H1 (cell line): ENCODE measurements around the gene RXRA. TPM values are rescaled to one million over a fixed set of nuclear protein-coding genes. Genes with fewer than 3 reads are reported as not detected.

Experiments used
- CTCF ChIA-PET: fragments of 300-600 bp; sonication (Branson Sonifier 250); formaldehyde crosslinking; loops from one replicate; lab custom pipeline; 2021; ENCODE audit not compliant: partially characterized antibody; lab: Charles Lee
- POLR2A ChIA-PET: fragments of 300-600 bp; sonication (Branson Sonifier 250); formaldehyde crosslinking; loops from one replicate; lab custom pipeline; 2021; ENCODE audit warnings: inconsistent platforms; ENCODE audit not compliant: partially characterized antibody; lab: Charles Lee
- DNase-seq, 2 experiments: peaks; one replicate each; pipeline versions ENCODE4 v3.0.0 to v3.0.0-alpha.2; 2010 to 2022; ENCODE audit warnings: low spot score in 2 of 2, low read depth in 1 of 2, mixed read lengths in 1 of 2
- FAIRE-seq: peaks from 2 replicates; lab custom pipeline; 2011; peaks lifted over from hg19 to GRCh38; lab: Jason Lieb, UNC
- H2AFZ ChIP-seq: 2 replicates; pipeline ENCODE4 v1.8.1; 2012; ENCODE audit warnings: low read length, inconsistent platforms
- H2AK5ac ChIP-seq: 2 replicates; pipeline ENCODE4 v1.6.1; 2013; ENCODE audit warnings: low read depth, low read length
- H2BK120ac ChIP-seq: replicated peaks from 2 replicates; pipeline ENCODE3; 2013; ENCODE audit warnings: low read depth, low read length, inconsistent platforms
- H2BK12ac ChIP-seq: 2 replicates; pipeline ENCODE4 v1.6.1; 2013; ENCODE audit warnings: low read depth, low read length
- H2BK15ac ChIP-seq: 2 replicates; pipeline ENCODE4 v1.6.1; 2013; ENCODE audit warnings: low read length
- H2BK20ac ChIP-seq: 2 replicates; pipeline ENCODE4 v1.6.1; 2013; ENCODE audit warnings: low read length
- H2BK5ac ChIP-seq: 2 replicates; pipeline ENCODE4 v1.6.1; 2013; ENCODE audit warnings: low read depth, low read length
- H3K14ac ChIP-seq: 2 replicates; pipeline ENCODE4 v1.6.1; 2013; ENCODE audit warnings: inconsistent platforms; ENCODE audit not compliant: insufficient read length
- H3K18ac ChIP-seq: 2 replicates; pipeline ENCODE4 v1.6.1; 2013; ENCODE audit warnings: low read length; ENCODE audit errors: extremely low read depth
- H3K23ac ChIP-seq: 2 replicates; pipeline ENCODE4 v1.6.1; 2013; ENCODE audit warnings: inconsistent platforms; ENCODE audit not compliant: insufficient read length
- H3K23me2 ChIP-seq: 2 replicates; pipeline ENCODE4 v1.6.1; 2013; ENCODE audit warnings: low read depth, low read length
- H3K27ac ChIP-seq: 2 replicates; pipeline ENCODE4 v1.6.1; 2011; ENCODE audit warnings: low read depth, low read length, inconsistent platforms
- H3K27me3 ChIP-seq, 4 experiments: replicated peaks in 1 of 4; 1 replicate in 1 of 4; 2 replicates in 3 of 4; pipeline versions ENCODE4 v1.6.1 to v1.8.1; 2011 to 2013; ENCODE audit warnings: low read length in 3 of 4, mild to moderate bottlenecking in 3 of 4, inconsistent platforms in 2 of 4, mixed read lengths in 2 of 4, moderate library complexity in 1 of 4; ENCODE audit not compliant: control insufficient read depth in 3 of 4, insufficient read depth in 3 of 4; ENCODE audit errors: extremely low read depth in 1 of 4
- H3K36me3 ChIP-seq, 4 experiments: 2 replicates each; pipeline versions ENCODE4 v1.6.1 to v1.8.1; 2011 to 2013; ENCODE audit warnings: mild to moderate bottlenecking in 4 of 4, low read length in 3 of 4, moderate library complexity in 2 of 4, control low read depth in 1 of 4, inconsistent platforms in 1 of 4; ENCODE audit not compliant: insufficient read depth in 4 of 4, control insufficient read depth in 2 of 4
- H3K4ac ChIP-seq: replicated peaks from 2 replicates; pipeline ENCODE3; 2013; ENCODE audit warnings: low read length, low read depth, mixed read lengths, inconsistent platforms; ENCODE audit not compliant: insufficient read length
- H3K4me1 ChIP-seq, 4 experiments: replicated peaks in 1 of 4; 1 replicate in 1 of 4; 2 replicates in 3 of 4; pipeline versions ENCODE4 v1.6.1 to v1.8.1; 2011 to 2013; ENCODE audit warnings: low read length in 3 of 4, inconsistent platforms in 2 of 4, mixed read lengths in 1 of 4; ENCODE audit not compliant: insufficient read depth in 4 of 4, control insufficient read depth in 3 of 4
- H3K4me2 ChIP-seq, 2 experiments: 2 replicates each; pipeline versions ENCODE4 v1.6.1 to v1.8.1; 2011 to 2013; ENCODE audit warnings: low read depth in 2 of 2, low read length in 2 of 2, control low read depth in 1 of 2, inconsistent platforms in 1 of 2, mild to moderate bottlenecking in 1 of 2; ENCODE audit not compliant: insufficient read depth in 1 of 2
- H3K4me3 ChIP-seq, 4 experiments: fragments of 200-600, 300-600 bp in 1 of 4; sonication (generic), shearing (Covaris generic), sonication (Bioruptor Twin) in 1 of 4; 2 replicates each; pipeline versions ENCODE4 v1.5.1 to v1.8.1; 2011 to 2016; ENCODE audit warnings: low read length in 4 of 4, low read depth in 3 of 4, control low read depth in 2 of 4, inconsistent platforms in 2 of 4, mild to moderate bottlenecking in 2 of 4, mixed read lengths in 1 of 4, moderate library complexity in 1 of 4; ENCODE audit not compliant: insufficient read depth in 2 of 4; ENCODE audit errors: extremely low read depth in 1 of 4
- H3K56ac ChIP-seq: replicated peaks from 2 replicates; pipeline ENCODE3; 2013; ENCODE audit warnings: low read depth, mild to moderate bottlenecking, mixed read lengths, low read length, inconsistent platforms; ENCODE audit not compliant: insufficient read length
- H3K79me1 ChIP-seq: 2 replicates; pipeline ENCODE4 v1.6.1; 2013; ENCODE audit warnings: low read depth, low read length, control low read depth
- H3K79me2 ChIP-seq, 2 experiments: 2 replicates each; pipeline versions ENCODE4 v1.6.1 to v1.8.1; 2012 to 2013; ENCODE audit warnings: low read length in 2 of 2, mild to moderate bottlenecking in 2 of 2, inconsistent platforms in 1 of 2; ENCODE audit not compliant: insufficient read depth in 2 of 2, control insufficient read depth in 1 of 2
- H3K9ac ChIP-seq, 4 experiments: replicated peaks in 1 of 4; 1 replicate in 1 of 4; 2 replicates in 3 of 4; pipeline versions ENCODE4 v1.6.1 to v1.8.1; 2011 to 2013; ENCODE audit warnings: low read depth in 3 of 4, low read length in 3 of 4, control low read depth in 2 of 4, mild to moderate bottlenecking in 2 of 4, moderate library complexity in 2 of 4, inconsistent platforms in 1 of 4; ENCODE audit errors: extremely low read depth in 1 of 4
- H3K9me3 ChIP-seq, 2 experiments: 2 replicates each; pipeline versions ENCODE4 v1.6.1 to v1.8.1; 2012 to 2013; ENCODE audit warnings: mild to moderate bottlenecking in 2 of 2, moderate library complexity in 2 of 2, control low read depth in 1 of 2, inconsistent platforms in 1 of 2, low read depth in 1 of 2, low read length in 1 of 2, mixed read lengths in 1 of 2; ENCODE audit not compliant: insufficient read depth in 2 of 2
- H4K20me1 ChIP-seq, 2 experiments: replicated peaks in 1 of 2; 2 replicates each; pipeline versions ENCODE3 to v1.8.1; 2011 to 2013; ENCODE audit warnings: inconsistent platforms in 2 of 2, low read length in 2 of 2, mild to moderate bottlenecking in 1 of 2; ENCODE audit not compliant: insufficient read depth in 2 of 2, control insufficient read depth in 1 of 2
- H4K5ac ChIP-seq: 2 replicates; pipeline ENCODE4 v1.6.1; 2013; ENCODE audit warnings: low read length, low read depth, mixed read lengths, inconsistent platforms; ENCODE audit not compliant: insufficient read length
- H4K8ac ChIP-seq: 2 replicates; pipeline ENCODE4 v1.8.0; 2013; ENCODE audit warnings: mild to moderate bottlenecking, moderate library complexity, low read length, inconsistent platforms; ENCODE audit not compliant: insufficient read depth; ENCODE audit errors: extremely low read depth
- H4K91ac ChIP-seq: replicated peaks from 2 replicates; pipeline ENCODE3; 2013; ENCODE audit warnings: low read length, mixed read lengths, inconsistent platforms; ENCODE audit not compliant: insufficient read length
- BRCA1 ChIP-seq: IDR thresholded peaks from 2 replicates; pipeline ENCODE4 v1.6.1; 2012; ENCODE audit warnings: low read depth, low read length, improper control_type of control experiment
- CHD2 ChIP-seq: IDR thresholded peaks from 2 replicates; pipeline ENCODE4 v1.6.1; 2012; ENCODE audit warnings: low read length, improper control_type of control experiment
- PHF8 ChIP-seq: fragments of 200-600 bp; sonication (generic); conservative IDR thresholded peaks from 2 replicates; pipeline ENCODE4 v1.7.1; 2012; ENCODE audit warnings: low read depth, mild to moderate bottlenecking, inconsistent platforms, low read length, moderate library complexity
- WGBS, 2 experiments: shearing (Covaris generic) in 1 of 2; methylation state at CpG; one replicate each; pipeline versions ENCODE4 v1.1.6 to v1.1.7; 2013 to 2015; ENCODE audit warnings: low lambda C conversion rate in 2 of 2, mixed read lengths in 2 of 2, inconsistent platforms in 1 of 2, low coverage in 1 of 2, missing lambda C conversion rate in 1 of 2; ENCODE audit not compliant: insufficient replicate concordance in 2 of 2, insufficient coverage in 1 of 2, insufficient read length in 1 of 2; ENCODE audit errors: extremely low coverage in 1 of 2, missing lambda C conversion rate in 1 of 2; 5-methylcytosine and 5-hydroxymethylcytosine counted together
- polyA plus RNA-seq, 7 experiments: library from polyadenylated mRNA; depleted of rRNA in 3 of 7; stranded (reverse) in 5 of 7; unstranded in 2 of 7; fragments of >200 nt in 5 of 7; fragments of 200-250 nt in 2 of 7; gene quantifications; 1 replicate in 5 of 7; 2 replicates in 1 of 7; 4 replicates in 1 of 7; pipeline versions ENCODE4 v1.2.1 to v1.2.3, GENCODE V29; 2011 to 2013; ENCODE audit warnings: missing spikeins in 2 of 7, mixed read lengths in 2 of 7
- total RNA-seq: library from RNA; stranded (reverse); fragmentation: NEBNext Ultra II Directional; extraction: Animal tissue kit (Norgen Biotek cat#: 25700); gene quantifications from 2 replicates; pipeline ENCODE4 v1.2.1, GENCODE V29; 2021
- TF ChIP-seq, protein P1 (sequence below), 3 experiments: IDR thresholded peaks; 1 replicate in 2 of 3; 2 replicates in 1 of 3; pipeline versions ENCODE4 v1.5.1 to v1.6.1; 2011; ENCODE audit warnings: low read length in 3 of 3, mild to moderate bottlenecking in 3 of 3, inconsistent platforms in 2 of 3, low read depth in 1 of 3, moderate library complexity in 1 of 3; ENCODE audit not compliant: insufficient read depth in 1 of 3; ENCODE audit errors: control extremely low read depth in 1 of 3

RXRA gene
- total and polyA plus RNA-seq, 2 of the 8 experiments (the other 6 are each of a cell fraction or from before 2014, with no cell fraction given) = 9.8 to 29.4 TPM

- Histone ChIP-seq H3K9me3 (no peaks in the 10 kb centered on the region), H4K8ac (peak overlapping the region; percentile 35; the same call in 1 of the 2 replicates), H3K9ac (no peak overlapping the region), H3K23me2 (no peaks in the 10 kb centered on the region), H2AFZ (no peak overlapping the region), H3K79me1 (no peaks in the 10 kb centered on the region), H3K4me1 (peaks cover 0 to 9% (median 4%) of the 10 kb centered on the region in 4 experiments; a peak in 3 of 7 replicates), H2AK5ac (no peak overlapping the region), H2BK5ac (no peak overlapping the region), H3K14ac (no peak overlapping the region), H2BK15ac (no peak overlapping the region), H2BK20ac (no peak overlapping the region), H2BK120ac (no peak overlapping the region), H3K4me2 (no peak overlapping the region), H4K5ac (no peak overlapping the region), H4K20me1 (no peaks in the 10 kb centered on the region), H3K4me3 (no peak overlapping the region), H3K56ac (no peak overlapping the region), H4K91ac (no peak overlapping the region), H3K36me3 (peaks cover 0 to 3% (median 0%) of the 10 kb centered on the region in 4 experiments; a peak in 1 of 8 replicates), H2BK12ac (no peak overlapping the region), H3K79me2 (no peaks in the 10 kb centered on the region), H3K18ac (no peak overlapping the region), H3K27me3 (no peaks in the 10 kb centered on the region), H3K27ac (no peak overlapping the region), H3K4ac (no peak overlapping the region), H3K23ac (no peak overlapping the region)
- POLR2A ChIA-PET = interaction anchor here (0.9 kb wide), 1 partner anchor 92 kb away, joined by 3 read pairs; no protein-coding TSS in a partner anchor
- WGBS, 2 experiments = 90% methylated on average over 26 of the region's 30 CpGs; no CpG with 5 or more reads in 1 of the 2 experiments
- no peak for FAIRE-seq
- CTCF ChIA-PET = interaction anchor here (0.9 to 4.5 kb wide), 4 partner anchors 8 to 68 kb away, joined by 3 to 26 read pairs (median 4); no protein-coding TSS in a partner anchor
- TF ChIP-seq BRCA1 (no peak), PHF8 (no peak), CHD2 (no peak)
- TF ChIP-seq, protein P1, sequence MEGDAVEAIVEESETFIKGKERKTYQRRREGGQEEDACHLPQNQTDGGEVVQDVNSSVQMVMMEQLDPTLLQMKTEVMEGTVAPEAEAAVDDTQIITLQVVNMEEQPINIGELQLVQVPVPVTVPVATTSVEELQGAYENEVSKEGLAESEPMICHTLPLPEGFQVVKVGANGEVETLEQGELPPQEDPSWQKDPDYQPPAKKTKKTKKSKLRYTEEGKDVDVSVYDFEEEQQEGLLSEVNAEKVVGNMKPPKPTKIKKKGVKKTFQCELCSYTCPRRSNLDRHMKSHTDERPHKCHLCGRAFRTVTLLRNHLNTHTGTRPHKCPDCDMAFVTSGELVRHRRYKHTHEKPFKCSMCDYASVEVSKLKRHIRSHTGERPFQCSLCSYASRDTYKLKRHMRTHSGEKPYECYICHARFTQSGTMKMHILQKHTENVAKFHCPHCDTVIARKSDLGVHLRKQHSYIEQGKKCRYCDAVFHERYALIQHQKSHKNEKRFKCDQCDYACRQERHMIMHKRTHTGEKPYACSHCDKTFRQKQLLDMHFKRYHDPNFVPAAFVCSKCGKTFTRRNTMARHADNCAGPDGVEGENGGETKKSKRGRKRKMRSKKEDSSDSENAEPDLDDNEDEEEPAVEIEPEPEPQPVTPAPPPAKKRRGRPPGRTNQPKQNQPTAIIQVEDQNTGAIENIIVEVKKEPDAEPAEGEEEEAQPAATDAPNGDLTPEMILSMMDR (IDR thresholded peaks at IDR 0.05; ENCODE audit: control extremely low read depth in 1 of 3, insufficient read depth in 1 of 3, low read depth in 1 of 3, low read length in 3 of 3) = no peak
- no peak for DNase-seq
Measured at GRCh38 chr9:134433909-134434882, 107.9 kb downstream of the RXRA start.
